Lower lobe of right lung (tissue), 2 donors: ENCODE measurements around the gene GTPBP6. TPM values are rescaled to one million over a fixed set of nuclear protein-coding genes. Genes with fewer than 3 reads are reported as not detected.

Experiments
- ATAC-seq, 2 donors: fragments of 200-7000 bp; cut with Tn5 transposase; one replicate each; pipeline ENCODE4 v1.9.1; 2020 to 2022; ENCODE audit warnings: mild to moderate bottlenecking in 2 of 2, moderate library complexity in 2 of 2
- DNase-seq: peaks from one replicate; pipeline ENCODE4 v3.0.0-alpha.2; 2020
- H3K27ac ChIP-seq: fragments of 200-600 bp; one replicate; pipeline ENCODE4 v1.8.0; 2022
- H3K27me3 ChIP-seq: fragments of 200-600 bp; one replicate; pipeline ENCODE4 v1.8.0; 2022; ENCODE audit warnings: low read depth
- H3K36me3 ChIP-seq: fragments of 200-600 bp; one replicate; pipeline ENCODE4 v1.8.0; 2022; ENCODE audit warnings: mild to moderate bottlenecking
- H3K4me1 ChIP-seq: fragments of 200-600 bp; one replicate; pipeline ENCODE4 v1.8.0; 2022
- H3K4me3 ChIP-seq: fragments of 200-600 bp; one replicate; pipeline ENCODE4 v1.8.0; 2022; ENCODE audit warnings: mild to moderate bottlenecking
- H3K9me3 ChIP-seq: fragments of 200-600 bp; one replicate; pipeline ENCODE4 v1.8.0; 2022
- intact Hi-C: fragments of 100-400 bp; cut with DNase I; formaldehyde crosslinking; loops from one replicate; pipeline ENCODE4 v1.11.0; 2022
- total RNA-seq: library from RNA; stranded (reverse); fragmentation: NEBNext Ultra II Directional; extraction: Animal tissue kit (Norgen Biotek cat#: 25700); gene quantifications from one replicate; pipeline ENCODE4 v1.2.1, GENCODE V29; 2021
- TF ChIP-seq, protein P1 (sequence below): fragments of 200-600 bp; IDR thresholded peaks from one replicate; pipeline ENCODE4 v1.8.0; 2022; ENCODE audit warnings: antibody characterized with exemption, mild to moderate bottlenecking
- donor health status: DM: no; HTN: yes; CAD: no; lungs with severe emphysema.

The GTPBP6 gene
- total RNA-seq, 1 donor from 2014 or later = 47.1 TPM

DNA sequence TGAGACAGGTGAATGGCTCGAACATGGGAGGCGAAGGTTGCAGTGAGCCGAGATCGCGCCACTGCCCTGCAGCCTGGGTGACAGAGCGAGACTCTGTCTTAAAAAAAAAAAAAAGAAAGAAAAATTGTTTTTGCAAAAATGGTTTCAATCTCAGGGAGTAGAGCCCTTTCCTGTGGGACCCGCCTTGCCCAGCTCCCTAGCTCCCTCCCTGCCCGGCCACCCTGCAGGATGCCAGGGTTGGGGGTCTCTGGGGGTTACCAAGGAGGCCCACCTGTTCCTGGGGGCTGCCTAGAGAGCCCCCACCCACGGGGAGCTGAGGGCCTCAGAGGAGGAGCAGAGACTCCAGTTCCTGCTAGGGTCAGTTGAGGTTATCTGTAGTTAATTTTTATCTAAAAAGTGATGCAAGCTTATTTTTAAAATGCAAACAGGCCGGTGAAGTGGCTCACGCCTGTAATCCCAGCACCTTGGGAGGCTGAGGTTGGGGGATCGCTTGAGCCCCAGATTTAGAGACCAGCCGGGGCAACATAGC, 56.2 kb downstream of the GTPBP6 start:
- Histone ChIP-seq H3K9me3 (no peaks in the 10 kb centered on the region), H3K36me3 (no peaks in the 10 kb centered on the region), H3K4me3 (no peak overlapping the region), H3K27me3 (no peaks in the 10 kb centered on the region), H3K27ac (no peak overlapping the region), H3K4me1 (peaks cover 19% of the 10 kb centered on the region)
- ATAC-seq (peak; percentile 61 to 62), DNase-seq (peak; percentile 48)
- intact Hi-C loops = no loop called here
- TF ChIP-seq, protein P1, sequence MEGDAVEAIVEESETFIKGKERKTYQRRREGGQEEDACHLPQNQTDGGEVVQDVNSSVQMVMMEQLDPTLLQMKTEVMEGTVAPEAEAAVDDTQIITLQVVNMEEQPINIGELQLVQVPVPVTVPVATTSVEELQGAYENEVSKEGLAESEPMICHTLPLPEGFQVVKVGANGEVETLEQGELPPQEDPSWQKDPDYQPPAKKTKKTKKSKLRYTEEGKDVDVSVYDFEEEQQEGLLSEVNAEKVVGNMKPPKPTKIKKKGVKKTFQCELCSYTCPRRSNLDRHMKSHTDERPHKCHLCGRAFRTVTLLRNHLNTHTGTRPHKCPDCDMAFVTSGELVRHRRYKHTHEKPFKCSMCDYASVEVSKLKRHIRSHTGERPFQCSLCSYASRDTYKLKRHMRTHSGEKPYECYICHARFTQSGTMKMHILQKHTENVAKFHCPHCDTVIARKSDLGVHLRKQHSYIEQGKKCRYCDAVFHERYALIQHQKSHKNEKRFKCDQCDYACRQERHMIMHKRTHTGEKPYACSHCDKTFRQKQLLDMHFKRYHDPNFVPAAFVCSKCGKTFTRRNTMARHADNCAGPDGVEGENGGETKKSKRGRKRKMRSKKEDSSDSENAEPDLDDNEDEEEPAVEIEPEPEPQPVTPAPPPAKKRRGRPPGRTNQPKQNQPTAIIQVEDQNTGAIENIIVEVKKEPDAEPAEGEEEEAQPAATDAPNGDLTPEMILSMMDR = no peak

DNA sequence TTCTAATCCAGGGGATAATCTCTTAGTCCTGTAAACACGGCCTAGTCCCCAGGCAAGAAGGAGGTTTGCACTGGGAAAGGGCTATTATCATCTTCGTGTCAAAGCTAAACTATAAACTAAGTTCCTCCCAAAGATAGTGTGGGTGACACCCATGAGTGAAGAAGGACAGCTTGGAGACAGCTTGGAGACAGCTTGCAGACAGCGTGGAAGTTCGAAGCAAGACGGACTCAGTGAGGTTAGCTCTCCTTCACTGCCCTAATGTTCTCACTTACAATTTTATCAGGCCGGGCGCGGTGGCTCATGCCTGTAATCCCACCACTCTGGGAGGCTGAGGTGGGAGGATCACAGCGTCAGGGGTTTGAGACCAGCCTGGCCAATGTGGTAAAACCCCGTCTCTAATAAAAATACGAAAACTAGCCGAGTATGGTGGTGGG, 56.7 kb downstream of the GTPBP6 start:
- Histone ChIP-seq H3K9me3 (no peaks in the 10 kb centered on the region), H3K4me3 (no peak overlapping the region), H3K27me3 (no peaks in the 10 kb centered on the region), H3K36me3 (no peaks in the 10 kb centered on the region), H3K4me1 (peaks cover 19% of the 10 kb centered on the region), H3K27ac (no peak overlapping the region)
- DNase-seq (no peak), ATAC-seq (no peak)
- intact Hi-C loops = no loop called here
- TF ChIP-seq, protein P1 = no peak

DNA sequence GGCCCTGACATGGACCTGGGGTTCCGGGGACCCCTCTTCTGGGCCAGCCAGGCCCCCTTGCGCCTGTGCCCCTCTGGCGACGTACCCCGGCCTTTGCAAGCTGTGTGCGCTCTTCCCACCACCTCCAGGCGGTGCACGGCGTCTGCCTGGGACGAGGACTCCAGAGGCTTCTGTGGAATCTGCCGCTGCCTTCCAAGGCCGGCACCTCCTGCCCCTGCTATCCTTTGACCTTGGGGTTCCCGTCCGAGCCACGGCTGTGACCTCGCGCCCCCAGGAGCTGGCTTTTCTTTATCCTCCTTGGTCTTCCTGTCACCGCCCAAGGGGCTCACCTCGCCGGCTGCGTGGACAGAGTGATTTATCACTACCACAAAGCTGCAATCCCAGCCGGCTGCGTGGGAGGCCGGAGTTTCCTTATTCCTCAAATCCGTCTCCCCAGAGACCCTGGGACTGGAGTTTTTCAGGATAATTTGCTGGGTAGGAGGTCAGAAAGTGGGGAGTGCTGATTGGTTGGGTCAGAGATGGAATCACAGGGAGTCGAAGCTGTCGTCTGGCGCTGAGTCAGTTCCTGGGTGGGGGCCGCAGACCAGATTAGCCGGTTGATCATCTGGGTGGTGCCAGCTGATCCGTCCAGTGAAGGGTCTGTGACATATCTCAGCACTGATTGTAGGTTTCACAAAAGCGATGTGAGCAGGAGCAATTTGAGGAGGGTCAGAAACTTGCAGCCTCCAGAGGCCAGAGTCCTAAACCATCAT, 57.3 kb downstream of the GTPBP6 start:
- H3K36me3 ChIP-seq = no peaks in the 10 kb centered on the region
- H3K27me3 ChIP-seq = no peaks in the 10 kb centered on the region
- H3K9me3 ChIP-seq = no peaks in the 10 kb centered on the region
- ATAC-seq = no peak
- DNase-seq = peak; percentile 46
- peaks cover 19% of the 10 kb centered on the region for H3K4me1 ChIP-seq
- intact Hi-C loops = no loop called here
- no peak overlapping the region for H3K27ac ChIP-seq
- TF ChIP-seq, protein P1 = no peak
- no peak overlapping the region for H3K4me3 ChIP-seq

DNA sequence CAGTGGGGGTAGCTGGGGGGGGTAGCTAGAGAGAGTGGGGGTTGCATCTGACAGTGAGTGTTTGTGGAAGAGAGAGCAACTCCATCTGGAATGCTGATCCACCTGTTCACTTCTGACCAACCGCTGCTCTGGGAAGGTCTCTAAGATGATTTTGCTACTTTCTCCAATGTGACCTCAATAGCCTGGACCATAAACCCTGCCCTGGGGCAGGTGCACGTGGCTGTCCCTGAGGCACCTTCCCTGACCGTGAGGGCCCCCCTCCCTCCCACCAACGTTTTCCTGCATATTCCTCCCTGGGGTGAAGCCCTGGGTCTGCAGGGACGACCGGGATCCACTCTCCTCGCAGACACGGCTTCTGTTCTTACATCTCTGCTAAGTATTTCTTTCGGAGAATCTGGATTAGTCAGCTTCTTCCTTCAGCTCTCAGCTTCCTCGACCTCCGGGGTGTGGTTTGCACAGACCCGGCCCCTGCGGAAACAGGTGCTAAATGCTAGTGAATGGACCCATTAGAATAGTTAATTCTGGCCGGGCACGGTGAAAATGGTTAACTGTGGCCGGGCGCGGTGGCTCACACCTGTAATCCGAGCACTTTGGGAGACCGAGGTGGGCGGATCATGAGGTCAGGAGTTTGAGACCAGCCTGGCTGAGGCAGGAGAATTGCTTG, 58.8 kb downstream of the GTPBP6 start:
- intact Hi-C loops = no loop called here

DNA sequence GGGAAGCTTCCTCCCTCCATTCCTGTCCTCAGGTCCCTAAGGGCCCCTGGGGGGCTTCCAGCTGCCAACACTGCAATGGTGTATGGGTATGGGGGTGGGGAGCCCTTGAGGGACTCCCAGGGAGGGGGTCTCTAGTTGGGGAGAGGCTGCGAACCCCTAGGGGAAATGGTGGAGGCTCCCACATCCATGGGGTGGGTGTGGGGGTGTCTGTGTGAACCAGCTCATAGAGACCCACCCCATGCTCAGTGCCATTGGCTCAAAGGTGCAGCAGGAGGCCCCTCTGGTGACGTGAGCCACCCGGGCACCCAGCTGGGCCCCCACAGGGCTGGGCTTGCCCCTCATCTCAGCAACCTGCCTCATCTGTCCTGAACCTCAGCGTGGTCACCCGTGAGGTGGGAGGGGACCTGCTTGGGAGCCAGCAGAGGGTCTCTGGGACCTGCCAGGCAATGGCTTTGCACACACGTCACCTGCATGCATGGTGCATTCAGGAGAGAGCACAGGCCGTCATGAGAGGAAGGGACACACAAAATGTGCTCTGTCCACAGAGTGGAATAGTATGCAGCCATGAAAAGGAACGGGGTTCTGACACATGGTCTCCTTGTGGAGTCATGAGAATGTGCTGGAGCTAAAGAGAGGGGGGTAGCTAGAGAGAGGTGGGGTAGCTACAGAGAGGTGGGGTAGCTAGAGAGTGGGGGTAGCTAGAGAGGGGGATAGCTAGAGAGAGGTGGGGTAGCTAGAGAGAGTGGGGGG, 60.1 kb downstream of the GTPBP6 start:
- Histone ChIP-seq H3K4me1 (peaks cover 13% of the 10 kb centered on the region), H3K36me3 (no peaks in the 10 kb centered on the region), H3K27ac (no peak overlapping the region), H3K27me3 (no peaks in the 10 kb centered on the region), H3K4me3 (no peak overlapping the region), H3K9me3 (no peaks in the 10 kb centered on the region)
- intact Hi-C loops = no loop called here
- DNase-seq (peak; percentile 28), ATAC-seq (no peak)
- TF ChIP-seq, protein P1 = no peak

More for the DNA sequence above, 58.8 kb downstream of the GTPBP6 start:
- ATAC-seq = no peak
- Histone ChIP-seq H3K4me3 (no peak overlapping the region), H3K27ac (no peak overlapping the region), H3K4me1 (peaks cover 14% of the 10 kb centered on the region), H3K27me3 (no peaks in the 10 kb centered on the region), H3K36me3 (no peaks in the 10 kb centered on the region), H3K9me3 (no peaks in the 10 kb centered on the region)
- TF ChIP-seq, protein P1 = no peak
- DNase-seq = peak; percentile 30
